Occipital lobe (tissue), 2 donors: ENCODE data around the gene ATAD3B. TPM values are rescaled to one million over a fixed set of nuclear protein-coding genes. Genes with fewer than 3 reads are reported as not detected.
A peak's percentile ranks its signal among the peaks of the same experiment; 100 is the strongest.
"Not testable (repeated sequence)": the region's sequence is repeated elsewhere in the genome, so short reads cannot be mapped to it uniquely, and the experiment has no call there.

Source experiments
- DNase-seq: peaks from one replicate; lab custom pipeline; 2025; lab: John Stamatoyannopoulos, UW
- total RNA-seq: library from RNA; depleted of rRNA; stranded (reverse); fragments of >200 nt; gene quantifications from one replicate; pipeline ENCODE4 v1.2.3, GENCODE V29; 2014

Gene ATAD3B
- total RNA-seq, 1 donor from 2014 or later: 11.7 TPM

DNA sequence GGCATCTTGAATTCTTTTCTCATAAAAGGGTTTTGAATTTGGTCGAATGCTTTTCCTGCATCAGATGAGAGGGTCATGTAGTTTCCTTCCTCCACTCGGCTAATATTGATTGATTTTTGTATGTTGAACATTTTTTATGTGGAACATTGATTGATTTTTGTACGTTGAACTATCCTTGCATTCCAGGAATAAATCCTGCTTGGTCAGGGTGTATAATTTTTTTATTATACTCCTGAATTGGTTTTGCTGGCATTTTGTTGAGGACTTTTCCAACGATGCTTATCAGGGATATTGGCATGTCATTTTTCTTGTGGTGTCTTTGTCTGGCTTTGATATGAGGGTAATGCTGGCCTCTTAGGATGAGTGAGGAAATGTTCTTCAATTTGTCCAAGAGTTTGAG, 60.4 kb downstream of the ATAD3B start:
- DNase-seq: no peak

DNA sequence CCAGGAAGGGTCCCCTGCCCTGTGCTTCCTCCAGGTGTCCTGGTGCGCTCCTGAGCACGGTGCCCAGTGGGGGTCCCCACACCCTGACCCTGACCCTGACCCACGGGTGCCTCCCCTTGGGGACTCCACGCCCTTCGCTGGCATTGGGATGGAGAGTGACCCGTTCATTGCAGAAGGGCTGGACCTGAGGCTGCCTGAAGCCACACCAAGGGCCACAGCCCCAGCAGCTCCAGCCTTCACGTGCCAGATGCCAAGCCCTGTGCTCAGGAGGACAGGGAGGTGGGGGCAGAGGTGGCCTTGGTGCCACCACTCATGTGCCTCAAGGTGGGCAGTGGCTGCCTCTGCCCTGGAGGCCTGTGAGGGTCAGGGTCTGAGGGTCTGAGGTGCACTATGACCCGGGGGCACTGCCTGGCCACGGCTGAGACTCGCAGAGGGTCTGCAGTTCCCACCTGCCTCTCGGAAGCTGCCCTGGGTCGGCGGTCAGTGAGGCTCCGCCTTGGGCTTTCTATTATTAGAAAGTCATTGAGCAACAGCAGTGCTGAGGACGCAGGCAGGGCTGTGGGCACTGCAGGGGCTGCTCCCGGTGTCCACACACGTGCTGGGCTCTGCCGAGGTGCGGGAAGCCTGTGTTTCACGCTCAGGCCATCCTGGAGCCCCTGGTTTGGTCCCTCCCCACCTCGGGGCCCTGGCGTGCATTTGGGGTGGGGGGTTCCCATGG, 61.8 kb downstream of the ATAD3B start:
- not testable (repeated sequence) for DNase-seq

DNA sequence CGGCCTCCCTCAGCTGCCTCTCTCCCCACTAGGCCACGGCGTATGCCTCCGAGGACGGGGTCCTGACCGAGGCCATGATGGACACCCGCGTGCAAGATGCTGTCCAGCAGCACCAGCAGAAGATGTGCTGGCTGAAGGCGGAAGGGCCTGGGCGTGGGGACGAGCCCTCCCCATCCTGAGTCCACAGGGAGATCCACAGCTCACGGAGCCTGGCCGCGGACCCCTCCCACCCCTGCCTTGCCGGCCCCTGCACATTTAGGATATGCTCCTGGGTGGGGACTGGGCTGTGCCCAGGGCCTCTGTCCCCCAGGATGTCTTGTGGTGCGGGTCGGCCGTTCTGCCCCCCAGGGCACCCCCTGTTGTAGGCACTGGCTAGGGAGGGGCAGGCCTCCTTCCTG, 62.3 kb downstream of the ATAD3B start:
- not testable (repeated sequence) for DNase-seq

DNA sequence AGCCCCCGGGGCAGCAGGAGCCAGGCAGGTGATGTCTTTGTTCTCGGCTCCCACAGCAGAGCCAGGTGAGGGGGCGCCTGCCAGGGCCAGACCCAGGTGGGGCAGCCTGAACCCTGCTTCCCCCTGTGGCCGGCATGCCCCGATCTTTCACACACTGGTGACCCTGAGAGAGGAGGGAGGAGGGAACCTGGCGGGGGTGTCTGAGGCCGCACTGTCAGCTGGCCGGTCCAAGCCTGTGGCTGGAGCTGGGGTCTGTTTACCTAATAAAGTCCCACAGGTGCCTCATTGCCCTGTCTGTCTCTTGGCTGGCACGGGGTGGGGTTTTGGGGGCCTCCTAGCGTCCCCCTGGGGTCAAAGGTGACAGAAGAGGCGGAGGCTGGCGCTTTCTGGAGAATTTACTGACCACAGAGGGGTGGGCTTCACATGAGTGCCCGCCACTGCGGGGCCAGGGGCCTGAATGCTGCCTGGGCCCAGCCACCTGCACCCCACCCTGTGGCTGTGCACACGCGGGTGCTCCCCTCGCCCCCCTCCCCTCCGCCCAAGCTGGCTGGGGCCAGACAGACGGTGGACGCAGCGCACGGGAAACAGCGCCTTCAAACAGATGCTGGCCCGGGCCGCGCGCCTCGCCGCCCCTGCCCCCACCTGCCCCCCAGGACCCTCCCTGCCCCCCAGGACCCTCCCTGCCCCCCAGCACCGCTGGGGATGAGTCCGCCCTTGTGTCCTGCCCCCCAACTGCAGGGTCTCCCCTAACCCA, 63.0 kb downstream of the ATAD3B start:
- no peak for DNase-seq

DNA sequence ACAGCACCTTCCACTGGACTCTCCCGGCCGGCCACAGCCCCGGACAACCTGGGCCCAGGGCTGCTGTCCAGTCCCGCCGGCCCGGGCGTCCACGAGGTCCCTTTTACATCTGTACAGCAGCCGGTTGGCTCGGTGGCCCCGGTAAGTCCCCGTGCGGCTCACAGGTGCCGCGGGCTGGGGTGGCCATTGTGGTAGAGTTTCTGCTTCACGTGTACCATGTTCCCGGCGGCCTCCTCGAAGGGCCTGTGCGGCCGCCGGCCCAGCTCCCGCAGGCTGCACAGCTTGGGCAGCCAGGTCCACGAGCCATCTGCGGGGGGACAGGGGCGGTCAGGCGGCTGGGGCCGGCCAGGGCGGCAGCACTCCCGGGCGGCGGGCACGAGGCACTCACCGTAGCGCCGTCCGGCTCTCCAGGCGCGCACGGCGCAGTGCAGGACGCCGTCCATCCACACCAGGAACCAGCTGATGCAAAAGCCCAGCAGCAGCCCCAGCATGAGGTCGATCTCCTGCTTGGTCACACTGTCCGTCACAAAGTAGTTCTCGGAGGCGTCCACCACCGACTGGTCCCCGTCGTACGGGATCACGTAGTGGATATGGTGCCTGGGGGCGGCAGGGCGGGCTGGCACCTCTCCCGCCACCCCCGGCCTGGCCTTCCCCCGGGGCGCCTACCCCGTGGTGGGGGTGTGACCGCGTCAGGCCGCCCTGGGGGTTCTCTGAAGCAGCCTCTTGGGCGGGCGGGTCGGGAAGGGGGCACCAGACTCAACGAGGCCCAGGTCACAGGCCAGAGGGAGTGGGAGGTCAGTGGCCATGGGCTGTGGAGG, 63.8 kb downstream of the ATAD3B start:
- DNase-seq: no peak

DNA sequence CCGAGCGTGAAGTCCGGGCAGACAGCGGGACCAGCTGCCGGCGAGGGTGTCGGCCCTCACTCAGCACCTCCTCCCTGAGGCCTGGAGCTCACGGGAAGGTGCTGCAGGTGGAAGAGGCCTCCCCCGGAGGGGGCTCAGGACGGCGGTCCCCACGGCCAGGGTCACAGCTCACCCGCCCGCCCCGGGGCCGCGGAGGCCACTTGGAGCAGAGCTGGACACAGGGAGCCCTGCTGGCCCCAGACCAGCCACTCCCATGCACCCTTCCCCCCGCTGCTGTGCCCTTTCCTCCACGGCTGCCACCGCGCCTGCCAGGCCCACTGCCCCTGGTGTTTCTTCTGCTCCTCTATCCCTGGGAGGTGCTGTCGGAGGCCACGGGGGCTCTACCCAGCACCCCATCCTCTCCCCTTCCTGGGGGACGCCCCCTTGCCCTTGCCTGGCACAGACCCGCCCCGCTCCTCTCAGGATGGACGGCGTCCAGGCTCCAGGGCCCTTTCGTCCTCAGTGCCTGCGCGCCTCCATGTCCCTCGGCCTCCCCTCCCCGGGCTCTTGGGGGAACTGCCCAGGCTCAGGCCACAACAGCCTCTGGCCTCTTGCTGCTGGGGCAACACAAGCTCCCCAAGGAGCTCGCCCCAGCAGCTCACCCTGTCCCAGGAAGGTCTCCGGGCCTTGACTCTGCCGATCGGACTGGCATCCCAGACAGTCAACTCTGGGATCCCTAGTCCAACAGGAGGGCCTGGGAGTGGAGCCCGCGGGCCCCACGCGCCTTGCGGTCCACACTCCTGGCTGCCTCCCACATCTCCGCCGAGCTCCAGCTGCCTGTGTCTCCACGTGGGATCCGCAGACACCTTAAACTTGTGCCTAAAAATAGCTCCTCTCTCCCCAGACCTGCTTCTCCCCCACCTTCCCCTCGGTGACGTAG, 64.7 kb downstream of the ATAD3B start:
- DNase-seq: no peak

DNA sequence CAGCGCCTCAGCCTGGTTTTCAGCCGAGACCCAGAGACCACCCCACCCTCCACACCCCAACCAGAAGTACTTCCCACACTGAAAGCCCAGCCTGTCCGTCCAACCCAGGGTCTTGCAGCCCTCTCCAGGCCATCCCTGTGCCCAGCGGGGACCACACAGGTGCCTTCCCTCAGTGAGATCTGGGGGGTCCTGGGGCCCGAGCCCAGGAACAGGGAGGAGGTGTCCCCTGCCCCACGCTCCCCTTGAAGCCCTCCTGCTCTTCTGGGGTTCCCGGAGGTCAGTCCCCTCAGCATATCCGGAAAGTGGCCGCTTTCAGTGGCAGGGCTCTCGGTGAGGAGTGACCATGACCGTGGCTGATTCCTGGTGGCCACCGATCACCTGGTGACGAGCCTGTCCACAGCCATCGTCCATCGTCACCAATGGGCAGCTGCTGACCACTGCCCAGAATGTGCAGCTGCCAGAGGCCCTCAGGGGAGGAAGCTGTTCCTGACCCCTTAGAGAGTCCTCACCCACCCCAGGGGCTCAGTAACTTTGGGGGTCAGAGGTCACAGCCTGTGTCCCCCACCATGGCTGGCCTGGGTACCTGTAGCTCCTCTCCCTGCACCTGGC, 65.5 kb downstream of the ATAD3B start:
- DNase-seq: no peak

DNA sequence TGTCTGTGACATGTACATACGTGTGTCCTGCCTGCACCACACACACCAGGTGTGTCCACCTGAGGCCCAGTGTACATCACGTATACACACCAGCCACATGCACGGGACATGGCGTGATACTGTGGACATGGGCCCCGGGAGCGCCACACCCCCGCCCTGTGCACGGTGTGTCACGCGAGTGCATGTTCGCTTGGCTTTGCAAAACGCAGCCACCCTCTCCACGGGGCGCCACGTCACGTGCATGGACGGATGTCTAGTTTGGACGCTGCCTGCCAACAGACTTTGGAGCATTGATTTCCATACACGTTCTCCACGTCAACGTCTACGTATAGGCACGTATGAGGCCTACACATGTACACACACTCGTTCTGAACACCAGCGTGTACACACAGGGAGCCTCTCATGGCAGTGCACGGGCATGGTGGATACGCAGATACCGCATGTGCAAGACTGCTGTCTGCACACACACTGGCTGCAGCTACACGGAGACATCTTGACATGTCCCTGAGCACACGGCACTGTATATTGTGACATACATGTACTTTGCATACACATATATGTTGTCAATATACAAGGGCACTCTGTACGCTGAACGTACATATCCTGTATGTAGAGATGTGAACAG, 66.2 kb downstream of the ATAD3B start:
- peak; percentile 23 for DNase-seq

DNA sequence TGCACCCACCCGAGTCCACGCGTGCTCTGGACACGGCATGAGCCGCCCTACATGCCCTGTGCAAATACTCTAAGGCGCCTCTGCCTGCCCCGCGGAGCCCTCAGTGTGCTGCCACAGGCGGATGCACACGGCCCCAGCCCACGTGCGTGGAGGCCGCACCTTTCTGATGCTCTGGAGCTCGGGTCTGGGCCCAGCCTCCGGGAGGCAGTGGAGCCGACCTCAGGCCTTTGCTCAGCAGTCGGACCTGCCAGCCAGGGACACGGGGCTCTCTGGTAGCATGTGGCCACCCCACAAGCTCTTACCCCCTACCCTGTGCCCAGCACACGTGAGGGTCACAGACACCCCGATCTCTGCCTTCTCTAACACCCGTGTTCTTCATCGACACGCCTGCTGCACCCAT, 66.8 kb downstream of the ATAD3B start:
- DNase-seq: no peak

DNA sequence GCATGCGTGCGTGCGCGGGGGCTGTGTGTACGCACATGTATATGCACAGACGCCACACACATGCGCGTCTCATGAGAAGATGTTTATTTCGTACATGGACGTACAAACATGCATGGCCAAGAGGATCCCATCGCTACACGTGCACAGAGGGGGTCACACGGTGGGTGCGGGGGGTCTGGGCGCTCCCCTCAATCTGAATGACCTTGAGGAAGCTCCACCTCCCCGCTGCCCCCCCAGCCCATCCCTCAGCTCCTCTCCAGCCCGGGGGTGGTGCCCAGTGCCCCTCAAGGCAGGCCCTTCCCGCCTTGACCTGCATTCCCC, 67.4 kb downstream of the ATAD3B start:
- DNase-seq: no peak

DNA sequence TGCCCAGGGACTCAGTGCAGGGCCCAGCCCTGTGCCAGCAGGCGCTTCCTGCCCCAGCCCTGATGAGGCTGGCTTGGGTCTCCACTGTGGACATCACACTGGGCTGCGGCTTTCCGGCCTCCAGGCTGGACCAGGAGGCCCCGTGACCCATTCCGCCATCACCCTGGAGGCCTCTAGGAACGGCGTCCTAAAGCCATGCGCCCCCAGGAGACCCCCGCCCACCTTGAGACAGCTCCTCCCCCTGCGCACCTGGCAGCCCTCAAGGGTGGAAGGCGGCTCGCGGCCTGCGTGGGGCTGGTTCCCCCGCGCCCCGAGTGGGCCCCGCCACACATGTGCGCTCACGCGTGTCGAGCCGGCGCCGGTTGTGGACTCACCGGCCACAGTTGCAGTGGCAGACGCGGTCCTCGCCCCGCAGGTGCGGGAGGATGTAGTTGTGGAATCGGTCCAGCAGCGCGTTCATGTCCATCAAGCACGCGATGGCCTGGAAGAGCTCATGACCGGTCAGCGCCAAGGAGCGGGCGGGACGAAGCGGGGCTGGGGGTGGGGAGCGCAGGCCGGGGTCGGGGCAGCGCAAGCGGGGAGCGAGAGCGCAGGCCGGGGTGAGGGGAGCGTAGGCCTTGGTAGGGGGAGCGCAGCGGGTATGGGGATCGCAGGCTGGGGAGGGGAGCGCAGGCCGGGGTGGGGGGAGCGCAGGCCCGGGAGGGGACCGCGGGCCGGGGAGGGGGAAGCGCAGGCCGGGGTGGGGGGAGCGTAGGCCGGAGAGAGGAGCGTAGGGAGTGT, 67.9 kb downstream of the ATAD3B start:
- no peak for DNase-seq

DNA sequence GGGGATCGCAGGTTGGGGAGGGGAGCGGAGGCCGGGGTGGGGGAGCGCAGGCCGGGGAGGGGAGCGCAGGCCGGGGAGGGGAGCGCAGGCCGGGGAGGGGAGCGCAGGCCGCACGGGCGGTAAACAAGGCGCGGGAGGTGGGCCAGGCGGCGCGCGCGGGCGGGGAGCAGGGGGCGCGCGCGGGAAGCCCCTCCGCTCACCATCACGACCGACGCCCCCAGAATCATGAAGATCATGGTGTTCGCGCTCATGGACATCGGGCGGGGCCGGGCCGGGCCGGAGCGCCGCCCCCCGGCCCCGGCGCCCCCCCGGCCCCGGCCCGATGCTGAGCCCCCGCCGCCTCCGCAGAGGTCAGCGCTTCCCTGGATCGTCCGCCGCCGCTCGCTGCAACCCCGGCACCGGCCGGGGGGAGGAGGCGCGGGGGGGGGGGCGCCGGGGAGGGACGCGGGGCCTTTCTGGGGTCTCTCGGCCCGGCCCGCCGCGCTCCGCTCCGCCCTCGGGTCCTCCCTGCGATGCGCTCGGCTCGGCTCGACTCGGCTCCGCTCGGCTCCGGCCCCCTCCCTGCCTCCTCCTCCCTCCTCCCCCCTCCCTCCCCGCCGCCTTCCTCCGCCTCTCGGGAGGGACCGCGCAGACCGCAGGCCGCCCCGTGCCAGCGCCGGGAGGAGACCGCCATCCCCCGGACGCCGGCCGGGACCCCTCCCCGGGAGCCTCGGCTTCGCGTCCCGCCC, 68.7 kb downstream of the ATAD3B start, which contains the start of gene TMEM240:
TMEM240 (minus strand) TSS at position 535 of the 728 bp plus-strand sequence; CDS start at position 257, 278 bp downstream.
- peak; percentile 68 for DNase-seq

DNA sequence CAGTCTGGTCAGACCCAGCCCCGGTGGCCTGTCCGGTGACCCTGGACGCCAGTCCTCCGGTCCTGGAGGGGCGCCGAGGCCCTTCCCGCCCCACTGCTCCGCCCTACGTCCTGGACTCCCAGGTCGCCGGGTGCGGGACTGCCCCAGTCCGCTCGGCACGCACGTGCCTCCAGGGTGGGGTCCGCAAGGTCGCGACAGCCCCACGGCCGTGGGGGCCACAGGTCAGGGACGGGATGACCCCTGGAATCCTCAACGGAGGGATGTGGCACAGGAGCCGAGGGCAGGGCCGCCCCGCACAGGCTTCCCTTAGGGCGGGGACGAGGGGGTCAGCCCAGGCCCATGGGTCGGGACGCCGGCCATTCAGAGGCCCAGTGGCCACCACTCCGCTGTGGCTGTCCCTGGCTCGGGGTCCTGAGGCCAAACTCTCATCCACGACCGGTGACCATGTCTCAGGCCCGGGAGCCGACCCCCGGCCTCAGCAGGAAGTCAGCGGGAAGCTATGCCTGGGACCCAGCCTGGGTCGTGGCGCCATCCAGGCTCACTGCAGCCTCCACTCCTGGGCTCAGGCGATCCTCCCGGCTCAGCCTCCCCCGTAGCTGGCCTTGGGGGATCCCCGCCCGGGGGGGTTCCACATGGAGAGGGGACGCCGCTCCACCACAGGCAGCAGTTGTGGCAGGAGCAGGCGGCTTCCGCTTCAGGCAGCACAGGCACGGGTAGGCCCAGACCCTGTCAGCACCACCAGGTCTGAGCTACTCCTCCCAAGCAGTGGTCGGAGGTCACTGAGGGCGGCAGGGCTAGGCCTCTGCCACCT, 69.5 kb downstream of the ATAD3B start:
- DNase-seq: no peak

DNA sequence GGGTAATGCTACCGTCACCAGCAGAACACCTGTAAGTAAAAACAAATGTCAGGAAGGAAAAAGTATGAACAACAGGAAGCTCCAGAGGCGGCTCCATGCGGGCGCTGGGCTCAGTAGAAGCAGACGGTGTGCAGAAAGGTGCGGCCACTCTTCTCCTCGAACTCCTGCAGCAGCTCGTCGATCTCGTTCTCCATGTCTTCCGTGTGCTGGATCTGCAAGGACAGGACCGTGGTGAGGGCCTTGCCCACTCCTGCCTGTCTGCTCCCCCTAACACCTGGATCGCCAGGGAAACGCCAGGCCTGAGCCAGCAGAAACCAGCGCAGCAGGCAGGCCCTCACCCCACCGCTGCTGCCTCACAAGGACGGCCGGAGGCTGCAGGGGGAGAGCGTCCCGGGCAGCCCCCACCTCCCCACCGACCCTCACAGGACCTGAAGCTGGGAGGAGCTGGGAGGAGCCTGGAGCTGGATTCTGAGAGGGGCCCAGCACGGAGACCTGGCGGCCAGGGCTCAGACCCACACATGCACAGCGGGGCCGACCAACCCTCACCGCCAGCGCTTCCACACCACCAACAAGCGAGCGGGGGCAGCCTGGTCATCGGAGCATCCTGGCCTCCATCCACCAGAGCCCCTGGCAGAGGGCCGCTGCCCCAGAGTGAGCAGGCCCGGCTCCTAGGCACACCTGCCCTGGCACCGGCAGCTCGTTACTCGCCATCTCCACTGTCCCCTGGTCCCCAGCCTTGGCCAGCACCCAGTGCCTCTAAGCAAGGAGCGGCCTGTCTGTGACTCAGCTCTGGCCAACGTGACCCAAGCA, 70.6 kb downstream of the ATAD3B start:
- no peak for DNase-seq

DNA sequence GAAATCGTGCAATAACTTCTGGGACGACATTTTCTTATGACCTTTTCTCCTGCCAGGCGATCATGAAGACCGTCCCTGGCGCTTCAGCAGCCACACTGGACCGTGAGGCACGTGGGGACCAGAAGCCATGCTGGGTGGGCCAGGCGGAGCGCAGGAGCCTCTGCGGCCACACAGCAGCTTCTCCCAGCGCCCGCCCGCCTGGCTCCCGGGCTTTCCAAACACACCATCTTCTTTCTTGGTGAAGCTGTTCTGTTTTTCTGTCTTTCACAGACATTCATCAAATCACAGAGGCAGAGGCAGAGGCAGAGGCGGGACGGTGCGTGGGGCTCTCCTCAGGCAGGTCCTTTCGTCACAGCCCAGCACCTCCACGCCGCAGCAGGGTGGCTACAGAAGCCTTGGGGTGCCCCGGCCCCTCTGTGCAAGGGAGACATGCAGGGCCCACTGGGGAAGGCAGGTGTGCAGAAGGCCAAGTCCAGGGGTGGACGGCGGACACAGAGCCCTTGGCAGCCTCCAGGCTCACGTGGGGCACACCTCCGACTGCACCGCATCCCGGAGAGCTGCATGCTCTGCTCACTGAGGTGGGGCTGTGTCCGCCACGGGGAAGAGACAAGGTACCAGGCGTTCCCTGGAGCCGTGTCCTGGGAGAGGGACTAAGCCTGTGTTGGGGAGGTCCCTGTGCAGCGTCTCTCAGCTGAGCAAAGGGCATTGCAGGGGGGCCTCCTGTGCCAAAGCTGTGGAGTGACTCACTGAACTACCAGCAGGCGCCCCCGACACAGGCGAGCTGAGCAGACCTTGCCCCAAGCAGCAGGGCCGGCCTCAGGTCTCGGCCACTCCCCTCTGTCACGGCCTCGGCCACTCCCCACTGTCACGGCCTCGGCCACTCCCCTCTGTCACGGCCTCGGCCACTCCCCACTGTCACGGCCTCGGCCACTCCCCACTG, 71.5 kb downstream of the ATAD3B start:
- DNase-seq: no peak

DNA sequence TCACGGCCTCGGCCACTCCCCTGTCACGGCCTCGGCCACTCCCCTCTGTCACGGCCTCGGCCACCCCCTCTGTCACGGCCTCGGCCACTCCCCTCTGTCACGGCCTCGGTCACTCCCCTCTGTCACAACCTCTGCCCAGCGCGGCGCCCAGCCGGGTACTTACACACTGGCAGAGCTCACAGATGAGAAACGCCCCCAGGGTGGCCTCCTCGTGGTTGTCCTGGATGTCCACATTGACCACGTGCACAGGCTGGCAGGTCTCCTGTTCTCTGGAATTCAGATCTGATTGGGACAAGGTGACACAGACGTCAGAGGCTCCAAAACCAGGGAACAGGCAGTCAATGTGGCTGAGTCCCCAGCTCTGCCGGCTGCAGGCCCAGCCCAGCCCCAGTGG, 72.1 kb downstream of the ATAD3B start:
- no peak for DNase-seq
